OCI-LY7 (cell line): ENCODE results near the gene NMNAT1. TPM values are rescaled to one million over a fixed set of nuclear protein-coding genes. Genes with fewer than 3 reads are reported as not detected.

Experiments used
- BruUV-seq: library from RNA; stranded (reverse); fragments of 400-500 nt; replicated peaks from 2 replicates; lab custom pipeline; 2021; lab: Mats Ljungman, UMichigan
- CTCF ChIA-PET: fragments of 300-600 bp; sonication (Branson Sonifier 250); formaldehyde crosslinking; loops from one replicate; lab custom pipeline; 2022; ENCODE audit warnings: antibody characterized with exemption; ENCODE audit not compliant: unreplicated experiment; lab: Charles Lee
- POLR2A ChIA-PET: fragments of 300-600 bp; sonication (Branson Sonifier 250); formaldehyde crosslinking; loops from one replicate; lab custom pipeline; 2022; ENCODE audit warnings: antibody characterized with exemption; lab: Charles Lee
- DNase-seq: peaks from one replicate; pipeline ENCODE4 v3.0.0-alpha.2; 2015; ENCODE audit warnings: low spot score
- H2AFZ ChIP-seq: fragments of 200-600 bp; sonication (generic), shearing (Covaris generic); 2 replicates; pipeline ENCODE4 v1.6.1; 2014; ENCODE audit warnings: mild to moderate bottlenecking, antibody characterized with exemption, low read length, moderate library complexity
- H3K27ac ChIP-seq: fragments of 200-600 bp; sonication (generic); 2 replicates; pipeline ENCODE4 v1.5.1; 2014; ENCODE audit warnings: mixed run types, low read depth, mild to moderate bottlenecking, moderate library complexity, low read length, inconsistent platforms; ENCODE audit not compliant: poor library complexity, severe bottlenecking
- H3K36me3 ChIP-seq: fragments of 200-600 bp; sonication (generic); 2 replicates; pipeline ENCODE4 v1.6.1; 2014; ENCODE audit warnings: mild to moderate bottlenecking, antibody characterized with exemption, low read length, moderate library complexity, mixed read lengths; ENCODE audit not compliant: insufficient read depth
- H3K4me1 ChIP-seq: fragments of 200-600 bp; sonication (generic); 2 replicates; pipeline ENCODE4 v1.5.1; 2014; ENCODE audit warnings: mild to moderate bottlenecking, low read length; ENCODE audit not compliant: insufficient read depth, poor library complexity, severe bottlenecking
- H3K4me2 ChIP-seq: fragments of 200-600 bp; sonication (generic); 2 replicates; pipeline ENCODE4 v1.6.1; 2014; ENCODE audit warnings: mild to moderate bottlenecking, low read length
- H3K4me3 ChIP-seq: fragments of 200-600 bp; sonication (generic); 2 replicates; pipeline ENCODE4 v1.5.1; 2014; ENCODE audit warnings: mild to moderate bottlenecking, low read depth, low read length; ENCODE audit not compliant: poor library complexity, severe bottlenecking
- H3K79me2 ChIP-seq: fragments of 200-600 bp; sonication (generic); 2 replicates; pipeline ENCODE4 v1.6.1; 2016; ENCODE audit warnings: low read depth, mild to moderate bottlenecking, low read length, moderate library complexity, mixed read lengths; ENCODE audit not compliant: insufficient read depth
- H3K9me2 ChIP-seq: fragments of 200-600 bp; sonication (generic); 2 replicates; pipeline ENCODE4 v1.6.1; 2016; ENCODE audit warnings: mild to moderate bottlenecking, low read length, mixed read lengths; ENCODE audit not compliant: insufficient read depth
- H3K9me3 ChIP-seq: fragments of 200-600 bp; sonication (generic); 2 replicates; pipeline ENCODE4 v1.6.1; 2014; ENCODE audit warnings: mild to moderate bottlenecking, mixed run types, low read length, mixed read lengths
- H4K20me1 ChIP-seq: fragments of 200-600 bp; sonication (generic); 2 replicates; pipeline ENCODE4 v1.6.1; 2014; ENCODE audit warnings: mild to moderate bottlenecking, antibody characterized with exemption, low read length, moderate library complexity, mixed read lengths; ENCODE audit not compliant: insufficient read depth
- CTCF ChIP-seq: fragments of 200-600 bp; sonication (generic); conservative IDR thresholded peaks from 2 replicates; pipeline ENCODE4 v1.5.1; 2014; ENCODE audit warnings: mild to moderate bottlenecking, antibody characterized with exemption, low read length, moderate library complexity, mixed read lengths
- EZH2phosphoT487 ChIP-seq: fragments of 200-600 bp; sonication (generic); IDR thresholded peaks from 2 replicates; pipeline ENCODE4 v1.6.1; 2018; ENCODE audit warnings: low read depth, borderline replicate concordance, mild to moderate bottlenecking, mixed run types, antibody characterized with exemption, low read length, moderate library complexity, mixed read lengths
- intact Hi-C: fragments of 100-400 bp; cut with micrococcal nuclease; formaldehyde crosslinking; loops from one replicate; pipeline ENCODE4 v1.10.0; 2022; ENCODE audit not compliant: unreplicated experiment
- total RNA-seq, 2 experiments: library from RNA; depleted of rRNA in 1 of 2; stranded (reverse); fragments of >200 nt in 1 of 2; shearing (Covaris generic) in 1 of 2; gene quantifications; 2 replicates each; pipeline ENCODE4 v1.2.3, GENCODE V29; 2014 to 2022

NMNAT1 gene
- total RNA-seq, 2 experiments from 2014 or later, result 5.4 to 6.5 TPM

- Histone ChIP-seq H3K27ac (no peak overlapping the region), H3K9me2 (no peaks in the 10 kb centered on the region), H3K9me3 (no peaks in the 10 kb centered on the region), H4K20me1 (no peaks in the 10 kb centered on the region), H3K4me2 (no peak overlapping the region), H3K4me3 (no peak overlapping the region), H3K36me3 (no peaks in the 10 kb centered on the region), H3K79me2 (no peaks in the 10 kb centered on the region), H3K4me1 (peaks cover 7% of the 10 kb centered on the region), H2AFZ (no peak overlapping the region)
- CTCF ChIA-PET, result no interaction called here
- POLR2A ChIA-PET, result interaction anchor here (0.6 to 0.7 kb wide), 3 partner anchors 36 to 444 kb away, joined by 3 read pairs; no protein-coding TSS in a partner anchor
- TF ChIP-seq EZH2phosphoT487, result no peak
- no peak for TF ChIP-seq CTCF
- no peak for DNase-seq
- intact Hi-C loops, result no loop called here
- BruUV-seq, result no TSS peak
Observed at GRCh38 chr1:9900142-9901043, 42.9 kb upstream of the NMNAT1 start.

- Histone ChIP-seq H2AFZ (no peak overlapping the region), H3K79me2 (no peaks in the 10 kb centered on the region), H3K9me2 (no peaks in the 10 kb centered on the region), H3K4me3 (no peak overlapping the region), H3K9me3 (no peaks in the 10 kb centered on the region), H3K27ac (no peak overlapping the region), H3K4me2 (no peak overlapping the region), H4K20me1 (no peaks in the 10 kb centered on the region), H3K36me3 (no peaks in the 10 kb centered on the region), H3K4me1 (peaks cover 7% of the 10 kb centered on the region)
- no TSS peak for BruUV-seq
- intact Hi-C loops, result no loop called here
- TF ChIP-seq CTCF (no peak), EZH2phosphoT487 (no peak)
- ChIA-PET POLR2A (interaction anchor here (0.6 to 1.1 kb wide), 4 partner anchors 9 to 443 kb away, joined by 3 read pairs; partner anchors contain the start of gene CTNNBIP1), CTCF (no interaction called here)
- no peak for DNase-seq
Observed at GRCh38 chr1:9901148-9902059, 41.9 kb upstream of the NMNAT1 start.
